Stimulated activated CD4-positive, alpha-beta T cell treated with anti-CD3 and anti-CD28 coated beads, Interleukin-15, amount 100 ng/mL, for 24 hours (primary cell): ENCODE data around the gene SLC17A7.
A peak's percentile ranks its signal among the peaks of the same experiment; 100 is the strongest.
"Not testable (repeated sequence)": the region's sequence is repeated elsewhere in the genome, so short reads cannot be mapped to it uniquely, and the experiment has no call there.

Experiments used
- DNase-seq: peaks from one replicate; pipeline ENCODE4 v3.0.0-alpha.2; 2020

Gene SLC17A7

GRCh38 chr19:49469828-49470614, 28.7 kb upstream of the SLC17A7 start:
- DNase-seq = peak; percentile 85

GRCh38 chr19:49468746-49469447, 27.6 kb upstream of the SLC17A7 start:
- peak; percentile 84 for DNase-seq

GRCh38 chr19:49468199-49468598, 26.9 kb upstream of the SLC17A7 start:
- no peak for DNase-seq

- no peak for DNase-seq
These were observed 24.0 kb upstream of the SLC17A7 start for GRCh38 chr19:49465371-49465770.

- DNase-seq = no peak
These were observed 22.8 kb upstream of the SLC17A7 start for GRCh38 chr19:49463960-49464740.

GRCh38 chr19:49462492-49462891, 21.2 kb upstream of the SLC17A7 start:
- no peak for DNase-seq

- no peak for DNase-seq
These were observed 20.3 kb upstream of the SLC17A7 start for GRCh38 chr19:49461656-49462055.

GRCh38 chr19:49461130-49461529, 19.8 kb upstream of the SLC17A7 start:
- DNase-seq = not testable (repeated sequence)

- DNase-seq = no peak
These were observed 18.1 kb upstream of the SLC17A7 start for GRCh38 chr19:49459388-49459787.

- no peak for DNase-seq
These were observed 17.2 kb upstream of the SLC17A7 start for GRCh38 chr19:49458567-49458903.

GRCh38 chr19:49456326-49456725, 15.0 kb upstream of the SLC17A7 start:
- no peak for DNase-seq

GRCh38 chr19:49455773-49456172, 14.4 kb upstream of the SLC17A7 start:
- DNase-seq = no peak

GRCh38 chr19:49453757-49454240, 12.5 kb upstream of the SLC17A7 start:
- peak; percentile 23 for DNase-seq

GRCh38 chr19:49453013-49453756, 11.9 kb upstream of the SLC17A7 start, which contains the start of gene ALDH16A1:
Gene ALDH16A1 (plus strand): TSS chr19:49453225. CDS start chr19:49453332, 107 bp downstream.
- DNase-seq = peak; percentile 98

GRCh38 chr19:49451430-49452181, 10.3 kb upstream of the SLC17A7 start, which contains the start of gene PIH1D1:
Gene PIH1D1 (minus strand): TSS chr19:49451814. CDS start chr19:49451574, 240 bp downstream.
- peak; percentile 97 for DNase-seq

GRCh38 chr19:49450405-49450804, 9.1 kb upstream of the SLC17A7 start:
- DNase-seq = no peak

GRCh38 chr19:49448432-49448786, 7.1 kb upstream of the SLC17A7 start:
- DNase-seq = no peak

GRCh38 chr19:49447485-49448431, 6.4 kb upstream of the SLC17A7 start:
- peak; percentile 62 for DNase-seq

GRCh38 chr19:49445997-49446396, 4.7 kb upstream of the SLC17A7 start:
- no peak for DNase-seq

- not testable (repeated sequence) for DNase-seq
These were observed 2.9 kb upstream of the SLC17A7 start for GRCh38 chr19:49444100-49444700.
